GM12801 (cell line): ENCODE data around the gene ALK.

Source experiments
- TF ChIP-seq, protein P1 (sequence below): IDR thresholded peaks from one replicate; pipeline ENCODE4 v1.5.1; 2011; ENCODE audit warnings: control low read depth; ENCODE audit not compliant: insufficient read length; ENCODE audit errors: extremely low read depth

The ALK gene

GRCh38 chr2:29270701-29271121 lies 650.7 kb downstream of the ALK start:
- TF ChIP-seq, protein P1, sequence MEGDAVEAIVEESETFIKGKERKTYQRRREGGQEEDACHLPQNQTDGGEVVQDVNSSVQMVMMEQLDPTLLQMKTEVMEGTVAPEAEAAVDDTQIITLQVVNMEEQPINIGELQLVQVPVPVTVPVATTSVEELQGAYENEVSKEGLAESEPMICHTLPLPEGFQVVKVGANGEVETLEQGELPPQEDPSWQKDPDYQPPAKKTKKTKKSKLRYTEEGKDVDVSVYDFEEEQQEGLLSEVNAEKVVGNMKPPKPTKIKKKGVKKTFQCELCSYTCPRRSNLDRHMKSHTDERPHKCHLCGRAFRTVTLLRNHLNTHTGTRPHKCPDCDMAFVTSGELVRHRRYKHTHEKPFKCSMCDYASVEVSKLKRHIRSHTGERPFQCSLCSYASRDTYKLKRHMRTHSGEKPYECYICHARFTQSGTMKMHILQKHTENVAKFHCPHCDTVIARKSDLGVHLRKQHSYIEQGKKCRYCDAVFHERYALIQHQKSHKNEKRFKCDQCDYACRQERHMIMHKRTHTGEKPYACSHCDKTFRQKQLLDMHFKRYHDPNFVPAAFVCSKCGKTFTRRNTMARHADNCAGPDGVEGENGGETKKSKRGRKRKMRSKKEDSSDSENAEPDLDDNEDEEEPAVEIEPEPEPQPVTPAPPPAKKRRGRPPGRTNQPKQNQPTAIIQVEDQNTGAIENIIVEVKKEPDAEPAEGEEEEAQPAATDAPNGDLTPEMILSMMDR, result no peak

DNA sequence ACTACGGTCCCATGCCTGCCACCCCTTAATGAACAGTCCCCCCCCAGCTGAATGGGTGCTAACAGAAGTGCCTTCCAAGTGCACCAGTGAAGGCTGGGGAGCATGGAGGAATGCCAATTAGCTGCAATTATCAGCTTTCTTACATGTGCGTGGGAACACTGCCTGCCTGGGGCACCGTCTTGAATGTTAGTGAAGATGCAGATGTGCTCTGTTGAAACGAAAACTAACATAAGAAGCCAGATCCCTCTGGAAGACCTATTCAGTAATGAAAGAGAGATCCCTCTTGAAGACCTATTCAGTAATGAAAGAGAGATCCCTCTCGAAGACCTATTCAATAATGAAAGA lies 651.6 kb downstream of the ALK start:
- TF ChIP-seq, protein P1, result no peak

DNA sequence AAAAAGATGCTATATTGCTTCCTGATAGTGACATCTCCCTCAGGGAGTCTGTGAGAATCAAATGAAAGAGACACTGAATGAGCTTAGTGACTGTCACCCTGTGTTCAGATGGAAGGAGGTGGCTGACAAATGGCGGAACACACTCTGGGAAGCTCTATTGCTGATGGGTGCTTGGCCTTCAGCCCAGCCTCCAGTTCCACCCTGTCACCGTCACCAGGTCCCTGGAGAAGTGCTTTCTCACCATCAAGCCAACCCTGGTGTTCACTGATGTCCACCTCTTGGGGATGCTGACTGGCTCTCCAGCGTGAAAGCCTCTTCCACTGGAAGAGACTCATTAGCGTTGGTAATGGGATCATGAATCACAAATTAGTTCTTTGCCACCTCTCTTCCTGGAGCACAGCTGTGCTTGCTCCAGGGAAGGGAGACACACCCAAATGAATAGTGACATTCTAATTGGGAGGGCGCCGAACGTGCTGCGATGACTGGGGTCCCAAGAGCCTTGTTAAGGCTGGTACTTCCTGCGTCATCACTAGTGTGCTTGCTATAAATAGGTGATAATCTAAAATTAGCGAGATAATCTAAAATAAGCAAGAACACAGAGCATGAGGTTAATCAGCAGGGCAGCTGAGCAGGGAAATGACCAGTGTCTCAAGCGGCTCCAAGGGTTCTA lies 652.2 kb downstream of the ALK start:
- TF ChIP-seq, protein P1, result no peak

- TF ChIP-seq, protein P1, result no peak
These were observed 653.7 kb downstream of the ALK start for GRCh38 chr2:29267720-29268119.

DNA sequence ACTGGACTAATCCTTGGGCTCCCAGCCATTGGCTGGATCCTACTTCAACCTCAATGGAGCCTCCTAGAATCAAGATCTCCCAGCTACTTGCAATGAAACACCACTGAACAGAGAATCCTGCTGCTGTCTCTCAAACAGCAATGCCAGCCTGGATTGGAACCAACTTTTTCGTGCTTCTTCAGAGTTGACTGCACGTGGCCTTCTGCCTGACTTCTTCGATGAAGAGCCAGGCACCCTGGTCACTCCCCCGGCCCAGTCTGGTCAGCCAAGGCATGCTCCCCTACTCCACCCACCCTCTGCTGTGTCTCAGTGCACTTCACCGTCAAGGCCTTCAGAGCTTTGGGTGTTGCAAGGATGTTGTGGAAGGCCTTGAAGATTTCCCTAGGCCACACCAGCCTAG lies 657.5 kb downstream of the ALK start:
- TF ChIP-seq, protein P1, result no peak

DNA sequence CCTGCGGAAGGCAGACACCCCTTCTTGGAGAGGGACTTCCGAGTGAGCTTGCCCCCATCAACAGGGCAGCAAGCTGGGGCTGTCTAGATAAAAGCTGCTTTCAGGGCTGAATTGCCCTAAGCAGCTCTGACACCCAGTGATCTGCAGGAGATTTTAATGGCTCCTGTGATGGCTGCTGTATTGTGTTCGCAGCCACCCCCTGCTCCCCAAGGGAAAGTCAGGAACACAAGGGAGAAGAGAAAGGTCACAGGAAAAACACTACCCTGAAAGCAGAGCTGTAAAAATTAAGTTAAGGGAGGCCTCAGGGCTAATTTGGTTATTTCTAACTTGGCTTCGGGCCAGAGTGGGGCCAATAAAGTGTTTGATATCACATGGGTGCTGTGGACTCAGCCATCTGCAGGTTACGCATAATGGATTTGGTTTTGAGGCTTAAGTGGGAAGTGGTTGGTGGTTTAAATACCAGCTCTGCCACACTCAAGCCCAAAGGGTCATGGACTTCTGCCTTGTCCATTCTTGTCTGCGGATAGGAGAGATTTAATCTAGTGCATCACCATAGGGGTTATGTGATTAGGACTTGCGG lies 658.6 kb downstream of the ALK start:
- TF ChIP-seq, protein P1, result no peak

DNA sequence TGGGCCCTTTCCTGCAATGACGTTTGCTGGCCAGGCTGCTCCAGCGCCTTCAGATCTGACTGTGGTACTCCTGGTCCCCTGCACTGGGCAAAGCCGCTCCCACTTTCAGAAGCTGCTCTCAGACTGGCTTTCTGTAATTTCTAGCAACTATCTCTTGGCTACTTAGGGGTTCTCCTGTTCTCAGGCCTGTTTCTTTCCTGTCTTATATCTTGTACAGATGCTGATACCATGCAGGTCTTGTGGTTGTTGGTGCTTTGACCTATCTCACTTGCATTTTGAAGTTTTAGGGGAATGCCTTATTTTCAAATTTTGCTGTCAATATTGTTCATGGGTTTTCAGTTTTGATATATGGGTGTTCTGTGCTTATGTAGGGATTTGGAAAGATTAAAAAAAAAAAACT lies 660.4 kb downstream of the ALK start:
- TF ChIP-seq, protein P1, result no peak
